ENCODE measurements around the gene HIF3A. TPM values are rescaled to one million over a fixed set of nuclear protein-coding genes. Genes with fewer than 3 reads are reported as not detected.

Gene HIF3A
- total RNA-seq, 1 donor from 2014 or later = 12.6 TPM

DNA sequence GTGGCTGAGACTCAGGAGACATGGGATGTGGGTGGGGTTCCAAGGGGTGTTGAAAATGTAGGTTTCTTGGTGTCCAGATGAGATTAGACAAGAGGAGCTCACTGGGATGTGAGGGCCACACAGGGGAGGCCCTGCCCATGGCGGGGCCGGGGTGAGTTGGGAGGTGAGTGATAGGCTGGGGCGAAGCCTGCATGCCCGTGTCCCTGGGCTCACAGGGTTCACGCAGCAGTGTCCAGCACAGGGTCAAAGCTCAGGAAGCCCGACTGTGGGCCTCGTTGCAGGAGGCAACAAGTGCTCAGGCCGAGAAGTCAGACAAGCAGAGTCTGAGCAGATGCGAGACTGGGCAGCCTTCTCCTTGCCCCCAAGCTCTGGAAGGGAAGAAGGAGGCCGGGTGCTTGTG, 89.3 kb downstream of the HIF3A start:
- DNase-seq (ENCODE audit: low read depth) (no peak), FAIRE-seq (no peak)
- Histone ChIP-seq H3K9me3 (ENCODE audit: insufficient read depth, low read depth, low read length) (peaks cover 5% of the 10 kb centered on the region), H3K4me3 (ENCODE audit: insufficient read depth, low read depth, low read length) (no peak overlapping the region), H2AFZ (ENCODE audit: low read depth, low read length) (no peak overlapping the region), H3K36me3 (ENCODE audit: insufficient read depth, low read length) (peaks cover 31% of the 10 kb centered on the region), H3K4me1 (ENCODE audit: insufficient read depth, low read length) (no peaks in the 10 kb centered on the region), H3K79me2 (ENCODE audit: insufficient read depth, low read length) (peaks cover 7% of the 10 kb centered on the region), H3K4me2 (ENCODE audit: low read length) (no peak overlapping the region), H3K27me3 (ENCODE audit: insufficient read depth, low read length) (no peaks in the 10 kb centered on the region), H3K27ac (ENCODE audit: low read depth, low read length) (no peak overlapping the region), H4K20me1 (ENCODE audit: insufficient read depth, low read length) (peaks cover 4% of the 10 kb centered on the region), H3K9ac (ENCODE audit: low read length) (no peak overlapping the region)
- Mint-ChIP-seq H3K36me3 (ENCODE audit: low read depth, unreplicated experiment) (peaks cover 37% of the 10 kb centered on the region), H3K4me3 (ENCODE audit: unreplicated experiment) (no peak overlapping the region), H3K9me3 (ENCODE audit: unreplicated experiment) (no peaks in the 10 kb centered on the region), H3K4me1 (ENCODE audit: low read depth, unreplicated experiment) (no peaks in the 10 kb centered on the region), H3K27me3 (ENCODE audit: low read depth, unreplicated experiment) (no peaks in the 10 kb centered on the region), H3K27ac (ENCODE audit: unreplicated experiment) (peak overlapping the region; percentile 58)
- TF ChIP-seq EZH2 (IDR thresholded peaks at IDR 0.05; ENCODE audit: insufficient read depth, low read length) = no peak
- TF ChIP-seq, protein P1, sequence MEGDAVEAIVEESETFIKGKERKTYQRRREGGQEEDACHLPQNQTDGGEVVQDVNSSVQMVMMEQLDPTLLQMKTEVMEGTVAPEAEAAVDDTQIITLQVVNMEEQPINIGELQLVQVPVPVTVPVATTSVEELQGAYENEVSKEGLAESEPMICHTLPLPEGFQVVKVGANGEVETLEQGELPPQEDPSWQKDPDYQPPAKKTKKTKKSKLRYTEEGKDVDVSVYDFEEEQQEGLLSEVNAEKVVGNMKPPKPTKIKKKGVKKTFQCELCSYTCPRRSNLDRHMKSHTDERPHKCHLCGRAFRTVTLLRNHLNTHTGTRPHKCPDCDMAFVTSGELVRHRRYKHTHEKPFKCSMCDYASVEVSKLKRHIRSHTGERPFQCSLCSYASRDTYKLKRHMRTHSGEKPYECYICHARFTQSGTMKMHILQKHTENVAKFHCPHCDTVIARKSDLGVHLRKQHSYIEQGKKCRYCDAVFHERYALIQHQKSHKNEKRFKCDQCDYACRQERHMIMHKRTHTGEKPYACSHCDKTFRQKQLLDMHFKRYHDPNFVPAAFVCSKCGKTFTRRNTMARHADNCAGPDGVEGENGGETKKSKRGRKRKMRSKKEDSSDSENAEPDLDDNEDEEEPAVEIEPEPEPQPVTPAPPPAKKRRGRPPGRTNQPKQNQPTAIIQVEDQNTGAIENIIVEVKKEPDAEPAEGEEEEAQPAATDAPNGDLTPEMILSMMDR (IDR thresholded peaks at IDR 0.05; ENCODE audit: insufficient read depth, low read depth, low read length) = no peak

DNA sequence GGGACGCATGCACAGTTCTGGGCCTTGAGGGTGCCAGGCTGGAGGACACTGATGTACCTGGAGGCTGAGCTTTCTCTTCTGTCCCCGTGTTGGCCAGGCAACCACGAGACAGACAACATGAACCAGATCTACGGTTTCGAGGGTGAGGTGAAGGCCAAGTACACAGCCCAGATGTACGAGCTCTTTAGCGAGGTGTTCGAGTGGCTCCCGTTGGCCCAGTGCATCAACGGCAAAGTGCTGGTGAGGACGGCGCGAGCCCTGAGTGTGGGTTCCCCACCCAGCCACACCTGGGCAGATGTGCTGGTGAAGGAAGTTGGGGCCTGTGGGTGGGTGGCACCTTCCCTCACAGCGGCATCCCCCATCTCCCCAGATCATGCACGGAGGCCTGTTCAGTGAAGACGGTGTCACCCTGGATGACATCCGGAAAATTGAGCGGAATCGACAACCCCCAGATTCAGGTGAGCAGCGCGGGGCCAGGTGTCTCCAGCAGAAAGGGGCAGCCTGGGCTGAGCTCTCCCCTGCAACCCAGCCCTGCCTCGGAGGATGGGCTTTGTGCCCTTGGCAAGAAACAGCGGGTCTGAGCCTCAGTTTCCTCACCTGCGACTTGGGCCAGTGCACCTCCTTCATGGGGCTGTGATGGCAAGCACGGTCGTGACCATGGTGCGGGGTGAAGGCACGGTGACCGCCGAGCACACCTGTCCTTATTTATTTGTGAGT, 90.3 kb downstream of the HIF3A start:
- TF ChIP-seq, protein P1 (IDR thresholded peaks at IDR 0.05; ENCODE audit: insufficient read depth, low read depth, low read length) = no peak
- no peak for TF ChIP-seq EZH2 (IDR thresholded peaks at IDR 0.05; ENCODE audit: insufficient read depth, low read length)
- Mint-ChIP-seq H3K27ac (ENCODE audit: unreplicated experiment) (no peak overlapping the region), H3K4me1 (ENCODE audit: low read depth, unreplicated experiment) (peaks cover under 1% of the 10 kb centered on the region), H3K36me3 (ENCODE audit: low read depth, unreplicated experiment) (peaks cover 42% of the 10 kb centered on the region), H3K4me3 (ENCODE audit: unreplicated experiment) (no peak overlapping the region), H3K9me3 (ENCODE audit: unreplicated experiment) (no peaks in the 10 kb centered on the region), H3K27me3 (ENCODE audit: low read depth, unreplicated experiment) (no peaks in the 10 kb centered on the region)
- DNase-seq (ENCODE audit: low read depth) (no peak), FAIRE-seq (no peak)
- Histone ChIP-seq H3K79me2 (ENCODE audit: insufficient read depth, low read length) (no peaks in the 10 kb centered on the region), H3K4me1 (ENCODE audit: insufficient read depth, low read length) (peaks cover 2% of the 10 kb centered on the region), H3K27ac (ENCODE audit: low read depth, low read length) (no peak overlapping the region), H3K9ac (ENCODE audit: low read length) (no peak overlapping the region), H2AFZ (ENCODE audit: low read depth, low read length) (no peak overlapping the region), H4K20me1 (ENCODE audit: insufficient read depth, low read length) (peaks cover 4% of the 10 kb centered on the region), H3K4me2 (ENCODE audit: low read length) (no peak overlapping the region), H3K4me3 (ENCODE audit: insufficient read depth, low read depth, low read length) (no peak overlapping the region), H3K9me3 (ENCODE audit: insufficient read depth, low read depth, low read length) (peaks cover 5% of the 10 kb centered on the region), H3K36me3 (ENCODE audit: insufficient read depth, low read length) (peaks cover 24% of the 10 kb centered on the region), H3K27me3 (ENCODE audit: insufficient read depth, low read length) (no peaks in the 10 kb centered on the region)

DNA sequence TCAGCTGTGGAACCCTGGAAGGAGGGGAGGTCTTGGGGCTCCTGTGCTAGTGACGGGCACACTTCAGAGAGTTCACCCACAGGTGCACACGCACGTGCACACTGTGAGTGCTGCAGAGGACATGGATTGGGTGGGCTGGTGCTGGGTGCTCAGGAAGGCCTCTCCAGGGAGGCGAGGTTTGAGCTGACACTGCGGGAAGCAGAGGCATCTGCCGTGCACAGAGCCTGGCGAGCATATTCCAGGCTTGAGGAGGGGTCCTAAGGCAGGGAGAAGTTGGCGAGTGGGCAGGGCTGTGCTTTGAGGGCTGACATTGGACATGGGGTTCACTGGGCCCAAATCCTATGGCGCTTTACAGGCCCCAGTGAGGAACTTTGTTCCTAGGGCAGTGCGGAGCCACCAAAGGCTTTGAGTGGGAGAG, 90.9 kb downstream of the HIF3A start:
- FAIRE-seq (no peak), DNase-seq (ENCODE audit: low read depth) (no peak)
- H4K20me1 ChIP-seq (ENCODE audit: insufficient read depth, low read length) = no peaks in the 10 kb centered on the region
- H3K79me2 ChIP-seq (ENCODE audit: insufficient read depth, low read length) = no peaks in the 10 kb centered on the region
- peaks cover 5% of the 10 kb centered on the region for H3K9me3 ChIP-seq (ENCODE audit: insufficient read depth, low read depth, low read length)
- Mint-ChIP-seq H3K9me3 (ENCODE audit: unreplicated experiment) (no peaks in the 10 kb centered on the region), H3K4me1 (ENCODE audit: low read depth, unreplicated experiment) (peaks cover 6% of the 10 kb centered on the region), H3K36me3 (ENCODE audit: low read depth, unreplicated experiment) (peaks cover 39% of the 10 kb centered on the region), H3K4me3 (ENCODE audit: unreplicated experiment) (no peak overlapping the region), H3K27ac (ENCODE audit: unreplicated experiment) (no peak overlapping the region), H3K27me3 (ENCODE audit: low read depth, unreplicated experiment) (no peaks in the 10 kb centered on the region)
- H3K4me2 ChIP-seq (ENCODE audit: low read length) = no peak overlapping the region
- H3K4me1 ChIP-seq (ENCODE audit: insufficient read depth, low read length) = peaks cover 5% of the 10 kb centered on the region
- H2AFZ ChIP-seq (ENCODE audit: low read depth, low read length) = no peak overlapping the region
- no peak overlapping the region for H3K9ac ChIP-seq (ENCODE audit: low read length)
- TF ChIP-seq, protein P1 (IDR thresholded peaks at IDR 0.05; ENCODE audit: insufficient read depth, low read depth, low read length) = no peak
- no peak for TF ChIP-seq EZH2 (IDR thresholded peaks at IDR 0.05; ENCODE audit: insufficient read depth, low read length)
- no peak overlapping the region for H3K27ac ChIP-seq (ENCODE audit: low read depth, low read length)
- no peaks in the 10 kb centered on the region for H3K27me3 ChIP-seq (ENCODE audit: insufficient read depth, low read length)
- H3K36me3 ChIP-seq (ENCODE audit: insufficient read depth, low read length) = peaks cover 18% of the 10 kb centered on the region
- no peak overlapping the region for H3K4me3 ChIP-seq (ENCODE audit: insufficient read depth, low read depth, low read length)

All from astrocyte (in vitro differentiated cells and primary cell).